Thyroid gland (tissue), 4 donors: ENCODE measurements around the gene TMEM144. TPM values are rescaled to one million over a fixed set of nuclear protein-coding genes. Genes with fewer than 3 reads are reported as not detected.

Experiments
- DNase-seq, 2 donors: peaks; one replicate each; pipeline ENCODE4 v3.0.0-alpha.2; 2019
- H3K27ac ChIP-seq, 3 donors: fragments of 200-600 bp; sonication (generic); 1 replicate in 2 of 3; 2 replicates in 1 of 3; pipeline ENCODE4 v1.5.1; 2016 to 2019; ENCODE audit warnings: mild to moderate bottlenecking in 1 of 3, moderate library complexity in 1 of 3
- H3K27me3 ChIP-seq: fragments of 200-600 bp; sonication (generic); one replicate; pipeline ENCODE4 v1.5.1; 2019
- H3K36me3 ChIP-seq, 2 donors: fragments of 200-600 bp; sonication (generic); one replicate each; pipeline ENCODE4 v1.5.1; 2016 to 2019
- H3K4me1 ChIP-seq, 2 donors: fragments of 200-600 bp; sonication (generic); one replicate each; pipeline ENCODE4 v1.5.1; 2017 to 2019
- H3K4me3 ChIP-seq, 3 donors: fragments of 200-600 bp; sonication (generic); replicated peaks in 1 of 3; 1 replicate in 2 of 3; 2 replicates in 1 of 3; pipeline ENCODE4 v1.5.1; 2016; ENCODE audit warnings: mild to moderate bottlenecking in 1 of 3
- H3K9me3 ChIP-seq: fragments of 200-600 bp; sonication (generic); one replicate; pipeline ENCODE4 v1.5.1; 2017
- POLR2A ChIP-seq, 2 donors: fragments of 450-650 bp; IDR thresholded peaks; one replicate each; pipeline ENCODE4 v1.6.1; 2017; ENCODE audit warnings: antibody characterized with exemption in 2 of 2, mild to moderate bottlenecking in 2 of 2, moderate library complexity in 1 of 2
- WGBS, 2 donors: methylation state at CpG; one replicate each; pipeline ENCODE4 v1.1.5; 2017; 5-methylcytosine and 5-hydroxymethylcytosine counted together
- intact Hi-C: fragments of 100-400 bp; cut with DNase I; formaldehyde crosslinking; loops from one replicate; pipeline ENCODE4 v1.15.1; 2023
- total RNA-seq, 4 donors: library from RNA; depleted of rRNA; stranded (reverse); fragments of >200 nt; gene quantifications; one replicate each; pipeline ENCODE4 v1.2.3, GENCODE V29; 2016
- TF ChIP-seq, protein P1 (sequence below), 6 experiments: fragments of 200-600 bp in 3 of 6; fragments of 450-650 bp in 3 of 6; sonication (generic) in 3 of 6; IDR thresholded peaks; one replicate each; pipeline ENCODE4 v1.5.1; 2016 to 2019; ENCODE audit warnings: antibody characterized with exemption in 6 of 6, mild to moderate bottlenecking in 2 of 6, inconsistent platforms in 1 of 6, moderate library complexity in 1 of 6

The TMEM144 gene
- total RNA-seq, 4 donors from 2014 or later: 22.1 to 34.9 (median 29.6) TPM

DNA sequence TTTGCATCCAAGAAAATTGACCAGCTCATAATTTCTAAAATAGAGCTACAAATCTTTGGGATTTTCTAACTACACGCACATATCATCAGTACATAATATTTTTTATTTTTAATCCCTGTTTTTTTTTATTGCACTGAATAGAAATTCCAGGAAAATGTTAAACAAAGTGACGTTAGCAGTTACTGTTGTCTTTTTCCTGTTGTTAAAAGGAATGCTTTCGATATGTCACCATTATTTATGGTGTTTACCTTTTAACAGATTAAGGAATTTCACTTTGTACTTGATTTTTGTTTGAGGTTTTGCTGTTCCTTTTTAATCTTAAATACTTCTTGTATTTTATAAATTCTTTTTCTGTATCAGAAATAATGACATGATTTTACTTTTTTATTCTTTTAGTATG lies 89.7 kb downstream of the TMEM144 start:
- TF ChIP-seq POLR2A (IDR thresholded peaks at IDR 0.05): no peak
- TF ChIP-seq, protein P1, sequence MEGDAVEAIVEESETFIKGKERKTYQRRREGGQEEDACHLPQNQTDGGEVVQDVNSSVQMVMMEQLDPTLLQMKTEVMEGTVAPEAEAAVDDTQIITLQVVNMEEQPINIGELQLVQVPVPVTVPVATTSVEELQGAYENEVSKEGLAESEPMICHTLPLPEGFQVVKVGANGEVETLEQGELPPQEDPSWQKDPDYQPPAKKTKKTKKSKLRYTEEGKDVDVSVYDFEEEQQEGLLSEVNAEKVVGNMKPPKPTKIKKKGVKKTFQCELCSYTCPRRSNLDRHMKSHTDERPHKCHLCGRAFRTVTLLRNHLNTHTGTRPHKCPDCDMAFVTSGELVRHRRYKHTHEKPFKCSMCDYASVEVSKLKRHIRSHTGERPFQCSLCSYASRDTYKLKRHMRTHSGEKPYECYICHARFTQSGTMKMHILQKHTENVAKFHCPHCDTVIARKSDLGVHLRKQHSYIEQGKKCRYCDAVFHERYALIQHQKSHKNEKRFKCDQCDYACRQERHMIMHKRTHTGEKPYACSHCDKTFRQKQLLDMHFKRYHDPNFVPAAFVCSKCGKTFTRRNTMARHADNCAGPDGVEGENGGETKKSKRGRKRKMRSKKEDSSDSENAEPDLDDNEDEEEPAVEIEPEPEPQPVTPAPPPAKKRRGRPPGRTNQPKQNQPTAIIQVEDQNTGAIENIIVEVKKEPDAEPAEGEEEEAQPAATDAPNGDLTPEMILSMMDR (IDR thresholded peaks at IDR 0.05): no peak
- no peak overlapping the region for H3K27ac ChIP-seq

DNA sequence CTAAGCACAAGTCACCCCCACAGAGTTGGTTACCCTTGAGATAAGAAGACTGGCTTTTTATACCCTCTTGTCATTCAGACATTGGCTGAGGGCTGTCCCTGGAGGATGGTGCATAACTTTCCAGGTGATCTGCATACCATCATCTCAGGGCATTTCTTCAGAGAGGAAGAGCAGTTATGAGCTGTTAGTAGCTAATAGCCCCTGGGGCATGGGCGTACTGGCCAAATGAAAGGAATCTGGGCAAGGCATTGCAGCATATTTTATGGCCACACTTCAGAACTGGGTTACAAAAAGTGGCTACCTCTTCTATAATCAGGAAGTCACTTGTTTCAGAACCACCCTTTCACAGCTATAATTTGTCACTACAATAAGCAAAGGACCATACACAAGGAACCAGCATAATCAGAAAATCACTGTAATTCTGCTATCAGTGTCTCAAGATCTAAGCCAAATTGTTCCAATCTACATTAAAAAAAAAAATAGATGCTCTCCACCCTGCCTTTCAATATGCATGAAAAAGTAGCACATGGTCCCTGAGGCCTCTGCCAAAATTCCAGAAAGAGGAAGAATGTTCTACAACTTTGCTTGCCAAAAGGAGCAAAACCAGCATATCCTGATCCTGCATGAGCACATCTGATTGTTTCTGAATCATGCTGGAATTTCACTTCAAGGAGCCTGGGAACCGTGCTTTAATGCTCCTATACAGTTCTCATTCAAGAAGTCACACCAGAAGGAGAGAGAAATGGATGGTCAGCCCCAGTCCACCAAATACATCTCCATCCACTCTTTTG lies 92.0 kb downstream of the TMEM144 start:
- Histone ChIP-seq H3K4me3 (no peak overlapping the region), H3K9me3 (no peaks in the 10 kb centered on the region), H3K36me3 (no peaks in the 10 kb centered on the region), H3K4me1 (no peaks in the 10 kb centered on the region), H3K27ac (no peak overlapping the region), H3K27me3 (no peaks in the 10 kb centered on the region)
- TF ChIP-seq, protein P1 (IDR thresholded peaks at IDR 0.05): no peak
- TF ChIP-seq POLR2A (IDR thresholded peaks at IDR 0.05): no peak
- intact Hi-C loops: no loop called here
- 61 to 76% methylated on average over 2 of the region's 2 CpGs for WGBS, 2 donors
- DNase-seq: no peak

More for the DNA sequence above, 89.7 kb downstream of the TMEM144 start:
- no peaks in the 10 kb centered on the region for H3K27me3 ChIP-seq
- intact Hi-C loops: no loop called here
- 73 to 74% methylated on average over 3 of the region's 3 CpGs for WGBS, 2 donors
- H3K36me3 ChIP-seq: no peaks in the 10 kb centered on the region
- no peak overlapping the region for H3K4me3 ChIP-seq
- DNase-seq: no peak
- H3K4me1 ChIP-seq: no peaks in the 10 kb centered on the region
- no peaks in the 10 kb centered on the region for H3K9me3 ChIP-seq

DNA sequence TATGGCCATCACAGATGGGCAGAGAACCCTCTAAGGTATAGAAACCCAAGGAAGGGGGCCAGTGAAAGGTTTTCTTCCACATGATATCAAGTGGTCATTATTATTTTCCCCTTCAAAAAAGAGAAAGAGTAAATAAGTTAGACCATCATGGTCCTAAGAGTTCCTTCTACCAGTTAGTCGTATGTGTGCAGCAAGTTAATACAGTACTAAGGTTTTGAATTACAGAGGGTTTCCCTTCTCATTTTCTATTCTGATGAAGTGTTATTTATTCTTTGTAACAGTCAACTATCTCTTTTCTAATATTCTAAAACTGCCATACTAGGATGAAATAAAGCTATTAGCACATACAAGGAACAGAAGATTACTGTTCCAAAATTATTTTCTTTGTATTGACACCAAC lies 94.4 kb downstream of the TMEM144 start:
- no peaks in the 10 kb centered on the region for H3K27me3 ChIP-seq
- H3K9me3 ChIP-seq: no peaks in the 10 kb centered on the region
- H3K36me3 ChIP-seq: no peaks in the 10 kb centered on the region
- WGBS, 2 donors: 78 to 86% methylated on average over 1 of the region's 1 CpG
- TF ChIP-seq, protein P1 (IDR thresholded peaks at IDR 0.05): no peak
- H3K4me1 ChIP-seq: no peaks in the 10 kb centered on the region
- H3K27ac ChIP-seq: no peak overlapping the region
- no peak for DNase-seq
- intact Hi-C loops: no loop called here
- no peak overlapping the region for H3K4me3 ChIP-seq

Other genes starting within 250 kb of the TMEM144 start
- 10 to 100 TPM; 16.0 to 27.9 (median 19.9) TPM for gene GASK1B, start 37.5 kb upstream of the TMEM144 start, total RNA-seq